Thoracic aorta (tissue), 2 donors: ENCODE results near the gene ELL3. TPM values are rescaled to one million over a fixed set of nuclear protein-coding genes. Genes with fewer than 3 reads are reported as not detected.
"Not testable (repeated sequence)": the region's sequence is repeated elsewhere in the genome, so short reads cannot be mapped to it uniquely, and the experiment has no call there.

ENCODE experiments used
- ATAC-seq: fragments of 150-250 bp; one replicate; pipeline ENCODE4 v1.8.0; 2017; ENCODE audit warnings: low read depth; ENCODE audit not compliant: insufficient number of reproducible peaks, low FRiP score
- DNase-seq: peaks from one replicate; pipeline ENCODE4 v3.0.0-alpha.2; 2020; ENCODE audit warnings: low spot score
- H3K27ac ChIP-seq, 2 donors: fragments of 200-600 bp; sonication (generic); 1 replicate in 1 of 2; 2 replicates in 1 of 2; pipeline ENCODE4 v1.5.1; 2016; ENCODE audit warnings: mild to moderate bottlenecking in 2 of 2, moderate library complexity in 2 of 2
- H3K27me3 ChIP-seq: fragments of 200-600 bp; sonication (generic); replicated peaks from 2 replicates; pipeline ENCODE4 v1.6.0; 2016; ENCODE audit warnings: mild to moderate bottlenecking; ENCODE audit not compliant: insufficient read depth
- H3K36me3 ChIP-seq: fragments of 200-600 bp; sonication (generic); one replicate; pipeline ENCODE4 v1.5.1; 2016
- H3K4me1 ChIP-seq, 2 donors: fragments of 200-600 bp; sonication (generic); 1 replicate in 1 of 2; 2 replicates in 1 of 2; pipeline versions ENCODE4 v1.5.1 to v1.6.0; 2016; ENCODE audit warnings: low read depth in 2 of 2, mild to moderate bottlenecking in 1 of 2; ENCODE audit not compliant: control insufficient read depth in 1 of 2
- H3K4me3 ChIP-seq: fragments of 200-600 bp; sonication (generic); 2 replicates; pipeline ENCODE4 v1.5.1; 2016; ENCODE audit warnings: mild to moderate bottlenecking
- H3K9me3 ChIP-seq: fragments of 200-600 bp; sonication (generic); 2 replicates; pipeline ENCODE4 v1.5.1; 2016
- total RNA-seq, 2 donors: library from RNA; depleted of rRNA; stranded (reverse); fragments of >200 nt; gene quantifications; one replicate each; pipeline versions ENCODE4 v1.1.0 to v1.2.3, GENCODE V29; 2016
- TF ChIP-seq, protein P1 (sequence below): fragments of 200-600 bp; sonication (generic); IDR thresholded peaks from one replicate; pipeline ENCODE4 v1.5.1; 2019; ENCODE audit warnings: antibody characterized with exemption

The ELL3 gene
- total RNA-seq, 2 donors from 2014 or later: 7.2 to 11.2 TPM

DNA sequence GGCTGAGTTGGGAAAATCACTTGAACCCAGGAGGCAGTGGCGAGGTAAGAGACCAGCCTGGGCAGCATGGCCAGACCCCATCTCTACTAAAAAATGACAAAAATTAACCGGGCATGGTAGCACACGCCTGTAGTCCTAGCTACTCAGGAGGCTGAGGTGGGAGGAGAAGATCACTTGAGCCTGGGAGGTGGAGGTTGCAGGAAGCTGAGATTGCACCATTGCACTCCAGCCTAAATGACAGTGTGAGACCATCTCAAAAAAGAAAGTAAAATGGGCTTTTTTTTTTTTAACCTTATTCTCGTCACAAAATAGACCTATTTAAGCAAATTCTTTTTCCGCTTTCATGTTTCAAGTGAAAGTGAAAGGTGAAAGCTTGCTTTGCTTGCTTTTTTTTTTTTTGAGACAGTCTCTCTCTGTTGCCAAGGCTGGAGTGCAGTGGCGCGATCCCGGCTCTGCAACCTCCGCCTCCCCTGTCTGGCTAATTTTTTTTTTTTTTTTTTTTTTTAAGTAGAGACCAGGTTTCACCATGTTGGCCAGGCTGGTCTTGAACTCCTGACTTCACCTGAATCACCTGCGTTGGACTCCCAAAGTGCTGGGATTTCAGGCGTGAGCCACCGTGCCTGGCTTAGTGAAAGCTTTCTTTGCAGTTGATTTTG lies 26.9 kb downstream of the ELL3 start:
- Histone ChIP-seq H3K4me3 (peak overlapping the region; percentile 46), H3K36me3 (peaks cover 3% of the 10 kb centered on the region), H3K4me1 (peaks cover 17 to 55% of the 10 kb centered on the region in 2 donors), H3K27ac (no peak overlapping the region), H3K9me3 (no peaks in the 10 kb centered on the region), H3K27me3 (no peaks in the 10 kb centered on the region)
- no peak for ATAC-seq
- TF ChIP-seq, protein P1, sequence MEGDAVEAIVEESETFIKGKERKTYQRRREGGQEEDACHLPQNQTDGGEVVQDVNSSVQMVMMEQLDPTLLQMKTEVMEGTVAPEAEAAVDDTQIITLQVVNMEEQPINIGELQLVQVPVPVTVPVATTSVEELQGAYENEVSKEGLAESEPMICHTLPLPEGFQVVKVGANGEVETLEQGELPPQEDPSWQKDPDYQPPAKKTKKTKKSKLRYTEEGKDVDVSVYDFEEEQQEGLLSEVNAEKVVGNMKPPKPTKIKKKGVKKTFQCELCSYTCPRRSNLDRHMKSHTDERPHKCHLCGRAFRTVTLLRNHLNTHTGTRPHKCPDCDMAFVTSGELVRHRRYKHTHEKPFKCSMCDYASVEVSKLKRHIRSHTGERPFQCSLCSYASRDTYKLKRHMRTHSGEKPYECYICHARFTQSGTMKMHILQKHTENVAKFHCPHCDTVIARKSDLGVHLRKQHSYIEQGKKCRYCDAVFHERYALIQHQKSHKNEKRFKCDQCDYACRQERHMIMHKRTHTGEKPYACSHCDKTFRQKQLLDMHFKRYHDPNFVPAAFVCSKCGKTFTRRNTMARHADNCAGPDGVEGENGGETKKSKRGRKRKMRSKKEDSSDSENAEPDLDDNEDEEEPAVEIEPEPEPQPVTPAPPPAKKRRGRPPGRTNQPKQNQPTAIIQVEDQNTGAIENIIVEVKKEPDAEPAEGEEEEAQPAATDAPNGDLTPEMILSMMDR: no peak
- no peak for DNase-seq

DNA sequence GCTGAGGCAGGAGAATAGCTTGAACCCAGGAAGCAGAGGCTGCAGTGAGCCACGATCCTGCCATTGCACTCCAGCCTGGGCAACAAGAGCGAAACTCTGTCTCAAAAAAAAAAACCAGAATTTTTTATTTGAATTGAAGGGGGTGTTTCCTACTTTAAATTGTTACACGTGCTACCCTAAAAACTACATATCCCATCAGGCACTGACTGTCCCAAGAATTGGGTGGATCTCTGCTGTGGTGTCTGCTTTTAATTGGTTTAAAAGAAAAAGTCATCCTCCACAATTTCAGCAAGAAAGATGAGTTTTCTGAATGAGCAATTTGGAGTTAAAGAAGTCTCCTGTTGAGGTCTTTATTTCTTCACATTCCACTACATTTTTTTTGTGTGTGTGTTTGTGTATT lies 28.4 kb downstream of the ELL3 start:
- DNase-seq (no peak), ATAC-seq (no peak)
- TF ChIP-seq, protein P1: no peak
- H3K4me1 ChIP-seq: peaks cover 17 to 55% of the 10 kb centered on the region in 2 donors
- peak overlapping the region; percentile 92 for H3K4me3 ChIP-seq
- no peaks in the 10 kb centered on the region for H3K36me3 ChIP-seq
- H3K27ac ChIP-seq: no peak overlapping the region
- no peaks in the 10 kb centered on the region for H3K9me3 ChIP-seq
- H3K27me3 ChIP-seq: no peaks in the 10 kb centered on the region

DNA sequence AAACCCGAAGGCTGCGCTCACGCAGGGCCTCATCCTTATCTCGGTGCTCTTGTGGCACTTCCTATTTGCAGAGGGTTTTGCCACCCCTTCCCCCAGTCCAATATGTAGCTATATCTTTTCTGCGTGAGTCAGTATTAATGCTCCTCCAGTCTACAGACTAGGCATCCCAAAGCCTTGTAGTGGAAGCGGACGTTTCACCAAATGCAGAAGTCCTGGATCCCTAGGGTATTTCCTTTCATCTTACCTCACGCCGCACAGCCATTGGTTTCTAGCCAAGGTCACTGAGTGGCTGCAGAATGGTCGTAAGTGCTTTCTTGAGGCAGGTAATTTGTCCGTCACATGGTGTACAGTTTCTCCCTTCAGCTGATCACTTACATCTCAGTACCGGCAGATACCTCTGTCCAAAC lies 29.9 kb downstream of the ELL3 start:
- peak; percentile 33 for ATAC-seq
- peak overlapping the region; percentile 91 to 93 for H3K27ac ChIP-seq
- peak overlapping the region; percentile 92 for H3K4me3 ChIP-seq
- H3K9me3 ChIP-seq, H3K36me3 ChIP-seq, H3K27me3 ChIP-seq, DNase-seq: not testable (repeated sequence)
- peaks cover 17 to 47% of the 10 kb centered on the region in 2 donors for H3K4me1 ChIP-seq

DNA sequence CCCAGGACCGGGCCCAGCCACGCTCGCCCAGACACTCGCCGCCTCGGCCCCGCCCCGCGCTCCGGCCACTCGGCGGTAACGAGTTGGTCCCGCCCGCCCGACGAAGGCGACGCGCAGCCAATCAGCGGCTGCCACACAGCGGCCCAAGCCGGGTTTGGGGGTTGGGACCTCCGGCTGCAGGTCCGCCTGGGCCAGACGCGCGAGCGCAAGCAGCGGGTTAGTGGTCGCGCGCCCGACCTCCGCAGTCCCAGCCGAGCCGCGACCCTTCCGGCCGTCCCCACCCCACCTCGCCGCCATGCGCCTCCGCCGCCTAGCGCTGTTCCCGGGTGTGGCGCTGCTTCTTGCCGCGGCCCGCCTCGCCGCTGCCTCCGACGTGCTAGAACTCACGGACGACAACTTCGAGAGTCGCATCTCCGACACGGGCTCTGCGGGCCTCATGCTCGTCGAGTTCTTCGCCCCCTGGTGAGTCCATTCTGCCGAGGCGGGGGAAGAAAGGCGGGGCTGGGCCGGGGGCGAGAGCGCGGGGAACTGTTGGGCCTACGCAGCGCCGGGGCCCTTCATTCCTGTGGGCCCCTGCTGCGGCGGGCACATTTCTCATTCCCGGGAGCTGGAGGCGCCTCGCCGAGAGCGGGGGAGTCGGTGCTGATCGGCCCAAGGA lies 30.4 kb downstream of the ELL3 start, which contains the start of gene PDIA3:
TSS of gene PDIA3 (plus strand) at position 194 of the 658 bp plus-strand sequence. CDS start at position 296, 102 bp downstream.
- Histone ChIP-seq H3K4me1 (peaks cover 17 to 41% of the 10 kb centered on the region in 2 donors), H3K27ac (peak within 1 kb of the TSS; percentile 91 to 93), H3K4me3 (peak within 1 kb of the TSS; percentile 92)
- H3K36me3 ChIP-seq, H3K27me3 ChIP-seq, H3K9me3 ChIP-seq: not testable (repeated sequence)
- TF ChIP-seq, protein P1: peak; percentile 23
- peak; percentile 91 for ATAC-seq
- peak; percentile 58 for DNase-seq

DNA sequence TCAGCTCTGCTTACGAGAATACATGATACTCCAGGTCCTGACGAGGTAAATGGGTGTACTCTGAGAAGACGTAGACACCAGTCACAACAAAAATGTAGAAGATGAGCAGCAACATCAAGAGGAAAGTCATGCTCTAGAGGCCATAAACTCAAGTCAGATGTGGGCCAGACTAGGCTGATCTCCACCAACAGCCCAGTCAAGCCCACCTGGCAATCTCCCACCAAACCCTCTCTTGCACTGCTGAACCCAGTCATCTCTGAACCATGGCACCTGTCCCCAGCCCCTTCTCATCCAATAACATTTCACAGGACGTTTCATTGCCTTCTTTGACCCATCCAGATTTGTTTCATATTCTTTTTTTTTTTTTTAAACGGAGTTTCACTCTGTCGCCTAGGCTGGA lies 41.4 kb downstream of the ELL3 start:
- H3K4me1 ChIP-seq: no peaks in the 10 kb centered on the region
- H3K27me3 ChIP-seq: no peaks in the 10 kb centered on the region
- TF ChIP-seq, protein P1: no peak
- no peak for DNase-seq
- H3K9me3 ChIP-seq: no peaks in the 10 kb centered on the region
- no peak overlapping the region for H3K4me3 ChIP-seq
- no peak for ATAC-seq
- H3K36me3 ChIP-seq: no peaks in the 10 kb centered on the region
- no peak overlapping the region for H3K27ac ChIP-seq

DNA sequence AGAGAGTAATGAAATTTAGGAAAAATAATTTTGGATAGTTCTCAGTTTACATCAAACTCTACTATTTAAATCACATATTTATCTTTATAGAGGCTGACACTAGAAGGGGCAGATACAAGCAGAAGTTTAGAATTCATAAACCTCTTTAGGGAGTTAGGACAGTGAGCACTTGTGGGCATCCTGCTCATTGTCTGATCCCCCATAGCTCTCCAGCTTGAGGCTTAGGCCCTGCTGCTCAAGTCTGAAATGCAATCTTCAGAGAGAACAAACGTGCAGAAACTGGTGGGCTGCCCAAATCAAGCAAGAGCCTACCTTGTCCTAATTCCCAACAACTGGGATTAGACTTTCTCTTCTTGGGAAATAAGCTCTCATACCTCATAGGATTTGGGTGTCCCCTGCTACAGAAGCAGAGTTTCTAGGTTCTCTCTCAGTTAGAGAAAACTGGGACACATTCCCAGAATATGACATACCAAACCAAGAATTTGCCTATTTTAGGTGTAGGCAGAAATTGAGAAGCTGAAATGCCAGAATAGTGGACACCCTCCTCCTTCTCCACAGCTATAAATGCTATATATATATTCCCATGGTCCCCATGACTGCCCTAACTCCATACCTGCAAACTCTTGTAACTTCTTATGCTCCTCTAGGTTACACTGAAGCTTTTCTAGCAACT lies 48.6 kb downstream of the ELL3 start:
- not testable (repeated sequence) for DNase-seq, H3K36me3 ChIP-seq, H3K27me3 ChIP-seq, H3K9me3 ChIP-seq
- H3K4me1 ChIP-seq: peaks cover 13 to 21% of the 10 kb centered on the region in 2 donors
- ATAC-seq: peak; percentile 53
- H3K27ac ChIP-seq: peak overlapping the region; percentile 87 to 92
- peak overlapping the region; percentile 26 for H3K4me3 ChIP-seq

DNA sequence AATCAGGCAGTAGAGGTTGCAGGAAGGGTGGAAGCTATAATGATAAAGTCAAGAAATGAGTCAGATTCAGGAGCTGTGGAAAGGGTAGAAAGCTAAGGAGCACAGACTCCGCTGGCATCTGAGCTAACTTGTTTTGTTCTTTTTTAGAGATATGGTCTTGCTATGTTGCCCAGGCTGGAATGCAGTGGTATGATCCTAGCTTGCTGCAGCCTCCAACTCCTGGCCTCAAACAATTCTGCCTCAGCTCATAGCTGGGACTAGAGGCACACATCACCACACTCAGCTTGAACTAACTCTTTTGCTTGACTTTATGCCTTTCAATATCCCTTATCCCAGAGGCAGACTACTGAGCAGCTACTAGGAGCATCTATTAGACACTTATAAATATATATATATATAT lies 50.5 kb downstream of the ELL3 start:
- not testable (repeated sequence) for H3K4me3 ChIP-seq, H3K27me3 ChIP-seq, ATAC-seq, H3K27ac ChIP-seq, DNase-seq, H3K36me3 ChIP-seq, H3K9me3 ChIP-seq
- H3K4me1 ChIP-seq: peaks cover 13 to 21% of the 10 kb centered on the region in 2 donors
